Ovary (tissue), 10 donors: Measurements from ENCODE around the gene BMAL2. TPM values are rescaled to one million over a fixed set of nuclear protein-coding genes. Genes with fewer than 3 reads are reported as not detected.
A peak's percentile ranks its signal among the peaks of the same experiment; 100 is the strongest.

Experiments
- DNase-seq, 5 donors: peaks; one replicate each; pipeline ENCODE4 v3.0.0-alpha.2; 2019 to 2020
- H3K27ac ChIP-seq, 2 donors: fragments of 200-600 bp; one replicate each; pipeline versions ENCODE4 v1.5.1 to v1.8.0; 2019 to 2022
- H3K27me3 ChIP-seq: fragments of 200-600 bp; one replicate; pipeline ENCODE4 v1.8.0; 2022
- H3K36me3 ChIP-seq: fragments of 200-600 bp; sonication (generic); one replicate; pipeline ENCODE4 v1.5.1; 2019
- H3K4me1 ChIP-seq: one replicate; pipeline ENCODE4 v1.8.1; 2013; ENCODE audit warnings: mild to moderate bottlenecking, moderate library complexity; ENCODE audit not compliant: insufficient read depth
- H3K4me3 ChIP-seq: fragments of 200-600 bp; sonication (generic); one replicate; pipeline ENCODE4 v1.5.1; 2017
- H3K9me3 ChIP-seq, 2 donors: fragments of 200-600 bp in 1 of 2; sonication (generic) in 1 of 2; one replicate each; pipeline versions ENCODE4 v1.5.1 to v1.8.1; 2013 to 2019; ENCODE audit warnings: mild to moderate bottlenecking in 1 of 2, moderate library complexity in 1 of 2
- EP300 ChIP-seq: sonication (generic); formaldehyde crosslinking; IDR thresholded peaks from one replicate; pipeline ENCODE4 v1.6.1; 2017; ENCODE audit warnings: antibody characterized with exemption
- POLR2A ChIP-seq: fragments of 450-650 bp; IDR thresholded peaks from one replicate; pipeline ENCODE4 v1.6.1; 2017; ENCODE audit warnings: antibody characterized with exemption, mild to moderate bottlenecking, moderate library complexity
- WGBS, 3 donors: extraction: QIAGEN DNeasy Blood & Tissue Kit in 1 of 3; methylation state at CpG; one replicate each; pipeline versions ENCODE4 v1.1.5 to v1.1.7; 2013 to 2017; 5-methylcytosine and 5-hydroxymethylcytosine counted together
- intact Hi-C, 4 donors: fragments of 100-400 bp; cut with DNase I; formaldehyde crosslinking; loops; one replicate each; pipeline versions ENCODE4 v1.11.0 to v1.15.1; 2022 to 2023
- long read RNA-seq, 3 donors: library from polyadenylated mRNA in 2 of 3; unstranded in 2 of 3; transcript quantifications; one replicate each; pipeline ENCODE4 v2.0.0 and lab custom pipeline, GENCODE V29; 2021 to 2026
- polyA plus RNA-seq, 2 donors: library from polyadenylated mRNA; stranded (reverse); fragments of 200-250 nt in 1 of 2; fragments of 350-450 nt in 1 of 2; fragmentation: Illumina TruSeq in 1 of 2; extraction: RNeasy Lipid Tissue Mini Kit (QIAGEN cat#74804) in 1 of 2; gene quantifications; one replicate each; pipeline ENCODE4 v1.2.3, GENCODE V29; 2013 to 2014
- total RNA-seq, 7 donors: library from RNA; depleted of rRNA in 2 of 7; stranded (reverse); fragments of >200 nt in 2 of 7; fragmentation: NEBNext Ultra II Directional in 3 of 7; extraction: Animal tissue kit (Norgen Biotek cat#: 25700) in 3 of 7; gene quantifications; one replicate each; pipeline versions ENCODE4 v1.1.0 to v1.2.4, GENCODE V29; 2016 to 2023
- TF ChIP-seq, protein P1 (sequence below), 3 donors: fragments of 450-650 bp in 2 of 3; fragments of 200-600 bp in 1 of 3; IDR thresholded peaks; one replicate each; pipeline versions ENCODE4 v1.5.1 to v1.8.0; 2016 to 2022; ENCODE audit warnings: antibody characterized with exemption in 3 of 3, mild to moderate bottlenecking in 1 of 3
- donor health status: DM: no; HTN: no; CAD: no; lungs with moderate emphysema.
- donor health status: DM: no; HTN: no; CAD: no.
- donor health status: Bipolar disorder and iron deficiency.
- donor health status: DM: yes; HTN: yes; CAD: no.
- donor health status: DM: no; HTN: no; CAD: no.
- donor health status: DM: yes; HTN: yes; CAD: no.

Gene BMAL2
- 1 to 10 TPM in 3 of 7 donors, under 1 TPM in 4; 0.13 to 3.0 (median 0.87) TPM for total RNA-seq
- 1 to 10 TPM in 1 of 2 donors, under 1 TPM in 1; 0.41 to 1.2 TPM for polyA plus RNA-seq
- long read RNA-seq, donor 1: 0 reads
- long read RNA-seq, donor 2: 0 reads
- long read RNA-seq, donor 3: 0 reads

DNA sequence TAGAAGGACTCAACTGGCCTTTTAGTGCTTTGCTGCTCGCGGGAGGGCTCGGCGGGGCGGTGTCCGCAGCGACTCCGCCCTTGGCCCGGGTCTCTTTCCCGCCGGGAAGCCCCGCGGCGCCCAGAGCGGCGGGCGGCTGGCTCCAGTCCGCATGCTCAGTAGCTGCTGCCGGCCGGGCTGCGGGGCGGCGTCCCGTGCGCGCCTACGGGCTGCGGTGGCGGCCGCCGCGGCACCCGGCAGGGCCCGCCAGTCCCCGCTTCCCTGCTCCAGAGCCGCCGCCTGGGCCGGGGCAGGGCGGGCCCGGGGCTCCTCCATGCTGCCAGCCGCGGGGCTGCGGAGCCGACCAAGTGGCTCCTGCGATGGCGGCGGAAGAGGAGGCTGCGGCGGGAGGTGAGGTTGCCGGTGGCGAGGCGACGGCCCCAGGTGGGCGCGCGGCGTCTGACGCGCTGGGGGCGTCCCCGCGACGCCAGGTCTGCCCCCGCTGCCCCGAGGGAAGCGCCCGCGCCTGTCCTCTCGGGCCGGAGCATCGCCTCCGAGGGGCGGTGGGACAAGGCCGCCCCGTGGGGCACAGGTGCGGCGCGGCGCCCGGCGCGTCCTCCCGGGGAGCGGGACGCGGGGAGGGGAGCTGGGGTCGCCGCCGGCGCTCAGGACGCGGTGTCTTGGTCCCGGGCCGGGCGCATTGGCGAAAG is at the start of gene BMAL2:
Gene BMAL2 (plus strand): TSS at position 123 of the 689 bp plus-strand sequence. CDS start 237 bp downstream, at position 360.
- WGBS, 3 donors: 1% methylated on average over 47 to 95 of the region's 96 CpGs

GRCh38 chr12:27284021-27284420 is 48.6 kb upstream of the BMAL2 start:
- Histone ChIP-seq H3K4me1 (peaks cover 1% of the 10 kb centered on the region), H3K27ac (no peak overlapping the region)

More for the DNA sequence above, at the start of gene BMAL2:
- intact Hi-C loops: no loop called here
- Histone ChIP-seq H3K4me3 (peak within 1 kb of the TSS; percentile 48), H3K36me3 (no peaks in the 10 kb centered on the region), H3K27me3 (no peaks in the 10 kb centered on the region), H3K27ac (no peak within 1 kb of the TSS), H3K9me3 (no peaks in the 10 kb centered on the region), H3K4me1 (peaks cover 2% of the 10 kb centered on the region)
- DNase-seq: peak in 4 of 5 donors; percentile 8 to 50 (median 34)
- TF ChIP-seq, protein P1, sequence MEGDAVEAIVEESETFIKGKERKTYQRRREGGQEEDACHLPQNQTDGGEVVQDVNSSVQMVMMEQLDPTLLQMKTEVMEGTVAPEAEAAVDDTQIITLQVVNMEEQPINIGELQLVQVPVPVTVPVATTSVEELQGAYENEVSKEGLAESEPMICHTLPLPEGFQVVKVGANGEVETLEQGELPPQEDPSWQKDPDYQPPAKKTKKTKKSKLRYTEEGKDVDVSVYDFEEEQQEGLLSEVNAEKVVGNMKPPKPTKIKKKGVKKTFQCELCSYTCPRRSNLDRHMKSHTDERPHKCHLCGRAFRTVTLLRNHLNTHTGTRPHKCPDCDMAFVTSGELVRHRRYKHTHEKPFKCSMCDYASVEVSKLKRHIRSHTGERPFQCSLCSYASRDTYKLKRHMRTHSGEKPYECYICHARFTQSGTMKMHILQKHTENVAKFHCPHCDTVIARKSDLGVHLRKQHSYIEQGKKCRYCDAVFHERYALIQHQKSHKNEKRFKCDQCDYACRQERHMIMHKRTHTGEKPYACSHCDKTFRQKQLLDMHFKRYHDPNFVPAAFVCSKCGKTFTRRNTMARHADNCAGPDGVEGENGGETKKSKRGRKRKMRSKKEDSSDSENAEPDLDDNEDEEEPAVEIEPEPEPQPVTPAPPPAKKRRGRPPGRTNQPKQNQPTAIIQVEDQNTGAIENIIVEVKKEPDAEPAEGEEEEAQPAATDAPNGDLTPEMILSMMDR (IDR thresholded peaks at IDR 0.05): no peak
- TF ChIP-seq EP300 (no peak), POLR2A (no peak)

DNA sequence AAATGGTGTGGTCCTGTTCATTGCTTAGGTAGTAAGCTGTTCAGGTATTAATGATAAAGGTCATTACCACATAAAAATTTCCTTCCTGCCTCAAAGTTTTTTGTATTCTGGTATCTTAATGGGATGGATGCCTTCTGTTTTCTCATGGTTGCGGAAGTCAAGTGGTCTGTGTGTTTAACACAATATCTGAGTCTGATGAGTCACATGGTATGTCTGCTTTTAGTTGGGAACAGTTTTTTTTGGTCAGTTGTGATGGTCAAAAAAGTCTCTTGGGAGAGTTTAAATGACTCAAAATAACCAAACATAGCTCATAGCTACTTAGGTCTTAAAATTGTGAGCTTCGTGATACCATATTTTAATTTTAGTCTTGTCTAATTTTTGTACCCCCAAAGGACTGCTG is 47.9 kb upstream of the BMAL2 start:
- H3K27ac ChIP-seq: no peak overlapping the region
- H3K27me3 ChIP-seq: no peaks in the 10 kb centered on the region
- TF ChIP-seq EP300: no peak
- TF ChIP-seq, protein P1 (IDR thresholded peaks at IDR 0.05): no peak
- no peak for TF ChIP-seq POLR2A
- DNase-seq: no peak
- no peaks in the 10 kb centered on the region for H3K9me3 ChIP-seq
- no peaks in the 10 kb centered on the region for H3K36me3 ChIP-seq
- intact Hi-C loops: no loop called here
- peaks cover 1% of the 10 kb centered on the region for H3K4me1 ChIP-seq
- no peak overlapping the region for H3K4me3 ChIP-seq
- 63 to 70% (median 64%) methylated on average over 2 of the region's 2 CpGs for WGBS, 3 donors

More at GRCh38 chr12:27284021-27284420, 48.6 kb upstream of the BMAL2 start:
- intact Hi-C loops: no loop called here
- Histone ChIP-seq H3K27me3 (no peaks in the 10 kb centered on the region), H3K9me3 (no peaks in the 10 kb centered on the region), H3K36me3 (no peaks in the 10 kb centered on the region), H3K4me3 (no peak overlapping the region)
- TF ChIP-seq POLR2A: no peak
- TF ChIP-seq EP300: no peak
- TF ChIP-seq, protein P1 (IDR thresholded peaks at IDR 0.05): no peak
- DNase-seq: no peak
- WGBS, 3 donors: 93 to 96% (median 93%) methylated on average over 3 of the region's 3 CpGs

DNA sequence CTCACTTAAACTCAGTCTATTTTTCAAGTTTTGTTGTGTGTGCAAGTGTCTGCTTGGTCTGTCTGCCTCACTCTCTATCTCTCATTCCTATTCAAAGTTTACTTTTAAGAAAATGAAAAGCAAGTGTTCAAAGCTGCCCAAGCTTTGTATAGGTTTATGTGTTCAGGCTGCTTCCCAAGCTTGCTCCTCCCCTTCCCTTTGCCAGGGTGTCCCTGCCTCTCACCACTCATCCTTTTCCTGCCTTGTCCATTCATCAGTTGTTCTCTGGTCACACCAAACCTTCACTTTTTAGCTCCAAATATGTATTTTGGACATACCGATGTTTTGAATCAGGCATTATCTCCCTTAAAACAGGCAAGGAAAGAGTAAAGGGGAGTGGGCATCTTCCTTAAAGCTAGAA is 47.2 kb upstream of the BMAL2 start:
- H3K4me1 ChIP-seq: peaks cover 1% of the 10 kb centered on the region
- TF ChIP-seq EP300: no peak
- TF ChIP-seq POLR2A: no peak
- TF ChIP-seq, protein P1 (IDR thresholded peaks at IDR 0.05): no peak
- no peak overlapping the region for H3K27ac ChIP-seq
- H3K36me3 ChIP-seq: no peaks in the 10 kb centered on the region
- 66 to 71% (median 69%) methylated on average over 1 of the region's 1 CpG for WGBS, 3 donors
- no peaks in the 10 kb centered on the region for H3K9me3 ChIP-seq
- DNase-seq: no peak
- H3K4me3 ChIP-seq: no peak overlapping the region
- intact Hi-C loops: no loop called here
- H3K27me3 ChIP-seq: no peaks in the 10 kb centered on the region
